Neural cell (in vitro differentiated cells): ENCODE data around the gene AP1S2. TPM values are rescaled to one million over a fixed set of nuclear protein-coding genes. Genes with fewer than 3 reads are reported as not detected.
"Not testable (repeated sequence)": the region's sequence is repeated elsewhere in the genome, so short reads cannot be mapped to it uniquely, and the experiment has no call there.

Source experiments
- H2AFZ ChIP-seq: fragments of 200-600, 300-800 bp; sonication (generic), shearing (Covaris generic); 2 replicates; pipeline ENCODE4 v1.6.0; 2014; ENCODE audit warnings: low read depth, mild to moderate bottlenecking, antibody characterized with exemption, low read length, moderate library complexity
- H3F3A ChIP-seq: fragments of 200-600 bp; shearing (Covaris generic); 2 replicates; pipeline ENCODE4 v1.6.1; 2016; ENCODE audit warnings: mild to moderate bottlenecking, moderate library complexity, mixed read lengths, antibody characterized with exemption, low read length; ENCODE audit not compliant: insufficient read depth, poor library complexity, severe bottlenecking
- H3K27ac ChIP-seq: fragments of 200-600, 300-800 bp; sonication (generic), shearing (Covaris generic); 2 replicates; pipeline ENCODE4 v1.5.1; 2014; ENCODE audit warnings: mild to moderate bottlenecking, low read length, moderate library complexity
- H3K27me3 ChIP-seq: fragments of 300-800, 200-600 bp; sonication (generic), shearing (Covaris generic); 2 replicates; pipeline ENCODE4 v1.6.0; 2014; ENCODE audit warnings: mild to moderate bottlenecking, low read depth, low read length, moderate library complexity; ENCODE audit not compliant: insufficient read depth
- H3K36me3 ChIP-seq: fragments of 300-800, 200-600 bp; sonication (generic), shearing (Covaris generic); 2 replicates; pipeline ENCODE4 v1.5.1; 2014; ENCODE audit warnings: mild to moderate bottlenecking, antibody characterized with exemption, low read length, moderate library complexity; ENCODE audit not compliant: insufficient read depth
- H3K4me2 ChIP-seq: fragments of 300-800, 200-600 bp; sonication (generic), shearing (Covaris generic); 2 replicates; pipeline ENCODE4 v1.6.0; 2014; ENCODE audit warnings: mild to moderate bottlenecking, low read length
- H3K4me3 ChIP-seq: fragments of 300-800, 200-600 bp; sonication (generic), shearing (Covaris generic); 2 replicates; pipeline ENCODE4 v1.5.1; 2014; ENCODE audit warnings: mild to moderate bottlenecking, low read length, moderate library complexity
- H3K79me2 ChIP-seq: fragments of 200-600 bp; shearing (Covaris generic); replicated peaks from 2 replicates; pipeline ENCODE4 v1.6.0; 2014; ENCODE audit warnings: mild to moderate bottlenecking, low read length, moderate library complexity; ENCODE audit not compliant: insufficient read depth
- H3K9ac ChIP-seq: fragments of 300-800, 200-600 bp; sonication (generic), shearing (Covaris generic); 2 replicates; pipeline ENCODE4 v1.6.1; 2016; ENCODE audit warnings: mild to moderate bottlenecking, low read length, mixed read lengths
- H3K9me2 ChIP-seq: fragments of 200-600 bp; shearing (Covaris generic); 2 replicates; pipeline ENCODE4 v1.6.1; 2016; ENCODE audit warnings: mild to moderate bottlenecking, low read length, mixed read lengths; ENCODE audit not compliant: insufficient read depth
- H3K9me3 ChIP-seq: fragments of 200-600, 300-800 bp; sonication (generic), shearing (Covaris generic); 2 replicates; pipeline ENCODE4 v1.6.1; 2016; ENCODE audit warnings: mild to moderate bottlenecking, mixed run types, low read length, moderate library complexity, mixed read lengths
- H4K20me1 ChIP-seq: fragments of 200-600 bp; shearing (Covaris generic); 2 replicates; pipeline ENCODE4 v1.6.1; 2016; ENCODE audit warnings: mild to moderate bottlenecking, mixed run types; ENCODE audit not compliant: insufficient read depth
- EP300 ChIP-seq: fragments of 450-650 bp; conservative IDR thresholded peaks from 2 replicates; pipeline ENCODE4 v1.6.1; 2014; ENCODE audit warnings: antibody characterized with exemption, mild to moderate bottlenecking, moderate library complexity; ENCODE audit not compliant: poor library complexity, severe bottlenecking
- EZH2 ChIP-seq: fragments of 200-600, 300-800 bp; shearing (Covaris generic), sonication (generic); IDR thresholded peaks from 2 replicates; pipeline ENCODE4 v1.6.1; 2014; ENCODE audit warnings: antibody characterized with exemption, low read length, borderline replicate concordance, mild to moderate bottlenecking; ENCODE audit not compliant: insufficient read depth, poor library complexity, severe bottlenecking
- MXI1 ChIP-seq: fragments of 450-650 bp; conservative IDR thresholded peaks from 2 replicates; pipeline ENCODE4 v1.6.1; 2014; ENCODE audit warnings: antibody characterized with exemption, mild to moderate bottlenecking; ENCODE audit not compliant: poor library complexity, severe bottlenecking
- POLR2AphosphoS5 ChIP-seq: IDR thresholded peaks from 2 replicates; pipeline ENCODE4 v1.6.1; 2012
- RAD21 ChIP-seq: fragments of 450-650 bp; conservative IDR thresholded peaks from 2 replicates; pipeline ENCODE4 v1.6.1; 2014; ENCODE audit warnings: antibody characterized with exemption, mild to moderate bottlenecking, moderate library complexity
- SMC3 ChIP-seq: fragments of 450-650 bp; conservative IDR thresholded peaks from 2 replicates; pipeline ENCODE4 v1.6.1; 2014; ENCODE audit warnings: antibody characterized with exemption, mild to moderate bottlenecking, moderate library complexity; ENCODE audit not compliant: poor library complexity
- TAF1 ChIP-seq: IDR thresholded peaks from 2 replicates; pipeline ENCODE4 v1.6.1; 2012; ENCODE audit warnings: low read depth
- polyA plus RNA-seq: library from polyadenylated mRNA; depleted of rRNA; stranded (reverse); fragments of >200 nt; gene quantifications from 2 replicates; pipeline ENCODE4 v1.2.3, GENCODE V29; 2014
- TF ChIP-seq, protein P1 (sequence below): fragments of 450-650 bp; IDR thresholded peaks from 2 replicates; pipeline ENCODE4 v1.5.1; 2014; ENCODE audit warnings: antibody characterized with exemption, mild to moderate bottlenecking, moderate library complexity; ENCODE audit not compliant: poor library complexity, severe bottlenecking
- TF ChIP-seq, protein P2 (sequence below): IDR thresholded peaks from 2 replicates; pipeline ENCODE4 v1.6.1; 2012; ENCODE audit warnings: borderline replicate concordance

The AP1S2 gene
- polyA plus RNA-seq, 1 donor from 2014 or later = 160 TPM

DNA sequence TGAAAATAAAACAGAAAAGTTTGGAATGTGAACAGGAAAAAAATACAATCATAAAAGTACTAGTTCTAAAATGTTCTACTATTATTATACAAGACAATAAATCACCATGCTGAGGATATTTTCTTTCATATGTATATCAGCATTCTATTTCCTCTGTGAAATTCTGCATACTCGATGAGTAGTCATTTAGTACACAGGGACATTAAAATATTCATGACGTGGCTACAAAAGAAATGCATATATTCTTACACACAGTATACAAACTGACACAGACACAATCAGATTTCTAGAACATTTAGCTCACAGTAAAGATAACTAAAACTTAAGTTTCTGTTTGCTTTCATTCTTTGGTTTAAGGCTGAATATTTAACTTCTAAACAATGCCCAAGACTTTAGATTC is 23.3 kb downstream of the AP1S2 start:
- not testable (repeated sequence) for H3K79me2 ChIP-seq, H3K4me3 ChIP-seq, H4K20me1 ChIP-seq, H3K9ac ChIP-seq, H3K27me3 ChIP-seq, H3K9me3 ChIP-seq, H2AFZ ChIP-seq, H3F3A ChIP-seq, H3K27ac ChIP-seq, H3K36me3 ChIP-seq, H3K4me2 ChIP-seq, H3K9me2 ChIP-seq

DNA sequence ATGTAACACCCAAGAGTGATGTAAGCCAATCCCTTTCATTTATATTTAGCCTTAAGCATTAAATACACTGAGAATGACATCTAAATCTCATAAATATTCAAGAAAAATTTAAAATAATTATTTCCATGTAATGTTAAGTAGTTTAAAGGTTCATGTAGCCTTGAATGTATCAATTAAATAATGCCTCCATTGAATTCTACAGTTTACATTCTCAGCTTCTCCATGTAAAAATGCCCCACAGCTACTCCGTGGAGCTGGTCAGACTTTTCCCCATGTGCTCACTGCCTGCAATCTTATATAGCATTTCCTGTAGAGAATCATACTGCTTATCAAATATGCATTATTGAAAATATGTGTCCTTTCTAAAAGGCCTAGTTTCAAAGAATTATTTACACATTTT is 25.4 kb downstream of the AP1S2 start:
- H3F3A ChIP-seq = no peaks in the 10 kb centered on the region
- H3K79me2 ChIP-seq = no peaks in the 10 kb centered on the region
- H3K36me3 ChIP-seq = no peaks in the 10 kb centered on the region
- H2AFZ ChIP-seq = no peak overlapping the region
- H3K27ac ChIP-seq = no peak overlapping the region
- H4K20me1 ChIP-seq = no peaks in the 10 kb centered on the region
- no peaks in the 10 kb centered on the region for H3K9me2 ChIP-seq
- H3K27me3 ChIP-seq = no peaks in the 10 kb centered on the region
- no peaks in the 10 kb centered on the region for H3K9me3 ChIP-seq
- no peak overlapping the region for H3K4me3 ChIP-seq
- TF ChIP-seq, protein P1, sequence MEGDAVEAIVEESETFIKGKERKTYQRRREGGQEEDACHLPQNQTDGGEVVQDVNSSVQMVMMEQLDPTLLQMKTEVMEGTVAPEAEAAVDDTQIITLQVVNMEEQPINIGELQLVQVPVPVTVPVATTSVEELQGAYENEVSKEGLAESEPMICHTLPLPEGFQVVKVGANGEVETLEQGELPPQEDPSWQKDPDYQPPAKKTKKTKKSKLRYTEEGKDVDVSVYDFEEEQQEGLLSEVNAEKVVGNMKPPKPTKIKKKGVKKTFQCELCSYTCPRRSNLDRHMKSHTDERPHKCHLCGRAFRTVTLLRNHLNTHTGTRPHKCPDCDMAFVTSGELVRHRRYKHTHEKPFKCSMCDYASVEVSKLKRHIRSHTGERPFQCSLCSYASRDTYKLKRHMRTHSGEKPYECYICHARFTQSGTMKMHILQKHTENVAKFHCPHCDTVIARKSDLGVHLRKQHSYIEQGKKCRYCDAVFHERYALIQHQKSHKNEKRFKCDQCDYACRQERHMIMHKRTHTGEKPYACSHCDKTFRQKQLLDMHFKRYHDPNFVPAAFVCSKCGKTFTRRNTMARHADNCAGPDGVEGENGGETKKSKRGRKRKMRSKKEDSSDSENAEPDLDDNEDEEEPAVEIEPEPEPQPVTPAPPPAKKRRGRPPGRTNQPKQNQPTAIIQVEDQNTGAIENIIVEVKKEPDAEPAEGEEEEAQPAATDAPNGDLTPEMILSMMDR = no peak
- TF ChIP-seq MXI1 = no peak
- no peak for TF ChIP-seq SMC3
- TF ChIP-seq RAD21 = no peak
- no peak for TF ChIP-seq POLR2AphosphoS5
- TF ChIP-seq TAF1 = no peak
- TF ChIP-seq EP300 = no peak
- H3K4me2 ChIP-seq = no peak overlapping the region
- no peak overlapping the region for H3K9ac ChIP-seq

DNA sequence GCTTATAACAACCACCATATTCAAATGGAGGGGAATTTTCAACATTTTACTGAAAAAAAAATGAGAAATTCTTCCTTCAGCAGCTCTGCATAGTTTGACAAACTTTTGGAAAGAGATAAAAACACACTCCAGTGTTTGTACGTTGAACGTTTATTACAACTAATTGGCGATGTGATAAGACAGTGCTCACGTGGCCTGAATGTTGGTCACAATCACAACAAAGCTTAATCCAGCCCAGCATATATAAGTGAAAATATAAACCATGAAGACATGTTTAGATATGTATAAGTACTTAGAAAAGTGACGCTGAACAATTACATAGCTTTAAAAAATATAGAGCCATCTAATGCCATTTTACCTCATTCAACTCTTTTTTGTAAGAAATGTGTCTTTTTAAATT is 28.7 kb downstream of the AP1S2 start:
- Histone ChIP-seq H3K27me3 (no peaks in the 10 kb centered on the region), H3K9ac (no peak overlapping the region), H2AFZ (no peak overlapping the region), H3K79me2 (no peaks in the 10 kb centered on the region), H3K36me3 (no peaks in the 10 kb centered on the region), H3K9me2 (no peaks in the 10 kb centered on the region), H4K20me1 (no peaks in the 10 kb centered on the region), H3K9me3 (no peaks in the 10 kb centered on the region), H3F3A (no peaks in the 10 kb centered on the region), H3K27ac (no peak overlapping the region), H3K4me2 (no peak overlapping the region), H3K4me3 (no peak overlapping the region)
- no peak for TF ChIP-seq SMC3

DNA sequence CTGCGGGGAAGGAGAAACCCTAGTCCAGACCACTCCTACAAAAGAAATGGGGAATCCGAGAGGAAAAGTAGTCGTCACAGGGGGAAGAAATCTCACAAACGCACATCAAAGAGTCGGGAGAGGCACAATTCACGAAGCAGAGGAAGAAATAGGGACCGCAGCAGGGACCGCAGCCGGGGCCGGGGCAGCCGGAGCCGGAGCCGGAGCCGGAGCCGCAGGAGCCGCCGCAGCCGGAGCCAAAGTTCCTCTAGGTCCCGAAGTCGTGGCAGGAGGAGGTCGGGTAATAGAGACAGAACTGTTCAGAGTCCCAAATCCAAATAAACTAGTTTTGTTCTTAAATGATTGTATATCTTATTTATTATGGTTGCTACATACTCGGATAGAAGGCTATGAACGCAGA is 31.7 kb downstream of the AP1S2 start:
- Histone ChIP-seq H4K20me1 (no peaks in the 10 kb centered on the region), H3K9ac (no peak overlapping the region), H3K9me3 (no peaks in the 10 kb centered on the region), H3K27me3 (no peaks in the 10 kb centered on the region), H3K4me2 (no peak overlapping the region), H3K27ac (no peak overlapping the region), H3K79me2 (no peaks in the 10 kb centered on the region), H3K9me2 (no peaks in the 10 kb centered on the region), H3K36me3 (no peaks in the 10 kb centered on the region), H2AFZ (no peak overlapping the region), H3K4me3 (no peak overlapping the region), H3F3A (no peaks in the 10 kb centered on the region)
- TF ChIP-seq SMC3 = no peak
- TF ChIP-seq, protein P2, sequence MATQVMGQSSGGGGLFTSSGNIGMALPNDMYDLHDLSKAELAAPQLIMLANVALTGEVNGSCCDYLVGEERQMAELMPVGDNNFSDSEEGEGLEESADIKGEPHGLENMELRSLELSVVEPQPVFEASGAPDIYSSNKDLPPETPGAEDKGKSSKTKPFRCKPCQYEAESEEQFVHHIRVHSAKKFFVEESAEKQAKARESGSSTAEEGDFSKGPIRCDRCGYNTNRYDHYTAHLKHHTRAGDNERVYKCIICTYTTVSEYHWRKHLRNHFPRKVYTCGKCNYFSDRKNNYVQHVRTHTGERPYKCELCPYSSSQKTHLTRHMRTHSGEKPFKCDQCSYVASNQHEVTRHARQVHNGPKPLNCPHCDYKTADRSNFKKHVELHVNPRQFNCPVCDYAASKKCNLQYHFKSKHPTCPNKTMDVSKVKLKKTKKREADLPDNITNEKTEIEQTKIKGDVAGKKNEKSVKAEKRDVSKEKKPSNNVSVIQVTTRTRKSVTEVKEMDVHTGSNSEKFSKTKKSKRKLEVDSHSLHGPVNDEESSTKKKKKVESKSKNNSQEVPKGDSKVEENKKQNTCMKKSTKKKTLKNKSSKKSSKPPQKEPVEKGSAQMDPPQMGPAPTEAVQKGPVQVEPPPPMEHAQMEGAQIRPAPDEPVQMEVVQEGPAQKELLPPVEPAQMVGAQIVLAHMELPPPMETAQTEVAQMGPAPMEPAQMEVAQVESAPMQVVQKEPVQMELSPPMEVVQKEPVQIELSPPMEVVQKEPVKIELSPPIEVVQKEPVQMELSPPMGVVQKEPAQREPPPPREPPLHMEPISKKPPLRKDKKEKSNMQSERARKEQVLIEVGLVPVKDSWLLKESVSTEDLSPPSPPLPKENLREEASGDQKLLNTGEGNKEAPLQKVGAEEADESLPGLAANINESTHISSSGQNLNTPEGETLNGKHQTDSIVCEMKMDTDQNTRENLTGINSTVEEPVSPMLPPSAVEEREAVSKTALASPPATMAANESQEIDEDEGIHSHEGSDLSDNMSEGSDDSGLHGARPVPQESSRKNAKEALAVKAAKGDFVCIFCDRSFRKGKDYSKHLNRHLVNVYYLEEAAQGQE = no peak
- no peak for TF ChIP-seq RAD21
- no peak for TF ChIP-seq EZH2
- TF ChIP-seq, protein P1 = no peak
- no peak for TF ChIP-seq EP300
- TF ChIP-seq POLR2AphosphoS5 = no peak
- TF ChIP-seq MXI1 = no peak
- no peak for TF ChIP-seq TAF1
